Jurkat, Clone E6-1 (cell line): ENCODE measurements around the gene MSI2. TPM values are rescaled to one million over a fixed set of nuclear protein-coding genes. Genes with fewer than 3 reads are reported as not detected.
"Not testable (repeated sequence)": the region's sequence is repeated elsewhere in the genome, so short reads cannot be mapped to it uniquely, and the experiment has no call there.

Experiments used
- DNase-seq: peaks from one replicate; pipeline ENCODE4 v3.0.0-alpha.2; 2011; ENCODE audit warnings: low read depth, low spot score
- H3K4me3 ChIP-seq: 2 replicates; pipeline ENCODE4 v1.5.1; 2011; ENCODE audit warnings: mild to moderate bottlenecking, low read length, control low read depth, moderate library complexity
- polyA plus RNA-seq: library from polyadenylated mRNA; unstranded; fragments of >200 nt; gene quantifications from one replicate; pipeline ENCODE4 v1.2.1, GENCODE V29; 2012; ENCODE audit warnings: missing spikeins; ENCODE audit not compliant: insufficient read length, insufficient read depth

The MSI2 gene
- polyA plus RNA-seq, result 51.6 TPM

DNA sequence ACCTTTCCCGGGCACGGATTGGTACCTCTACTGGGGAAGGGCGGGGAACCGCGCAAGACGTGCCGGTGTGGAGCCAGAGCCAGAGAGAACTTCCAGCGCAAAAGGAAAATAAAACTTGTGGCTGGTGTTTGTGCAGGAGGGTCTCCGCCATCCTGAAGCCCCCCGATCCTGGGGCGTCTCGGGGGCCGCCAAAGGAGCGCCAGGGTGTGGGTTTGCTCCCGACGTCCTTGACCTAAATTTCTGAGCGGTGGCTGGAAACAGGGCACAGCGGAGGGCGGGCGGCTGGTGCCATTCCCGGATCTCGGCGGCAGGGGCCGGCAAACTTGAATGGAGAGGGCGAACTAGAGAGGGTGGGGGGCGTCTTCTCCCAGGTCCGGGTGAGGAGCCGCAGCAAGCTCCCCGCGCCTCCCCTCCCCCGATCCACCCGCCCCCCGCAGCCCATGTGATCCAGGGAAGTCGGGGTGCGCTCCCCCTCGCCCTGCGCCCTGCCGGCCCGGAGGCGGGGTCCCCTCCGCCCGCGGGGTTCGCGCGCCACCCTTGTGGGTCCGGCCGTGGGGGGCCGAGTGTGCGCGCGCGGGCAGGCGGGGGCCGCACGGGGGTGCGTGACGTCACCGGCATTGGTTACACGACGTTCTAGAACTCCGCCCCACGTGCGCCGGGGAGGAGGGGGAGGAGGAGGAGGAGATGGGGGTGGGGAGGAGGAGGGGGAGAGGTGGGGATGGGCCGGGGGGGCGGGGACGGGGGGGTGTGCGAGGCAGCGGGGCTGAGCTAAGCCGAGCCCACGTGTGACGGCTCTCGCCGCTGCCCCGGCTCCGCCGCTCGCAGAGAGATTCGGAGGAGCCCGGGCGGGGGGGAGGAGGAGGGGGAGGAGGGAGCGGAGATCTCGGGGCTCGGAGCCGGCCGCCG is at the start of gene MSI2:
Gene MSI2, plus strand, starts transcription at position 748 of the 906 bp plus-strand sequence. CDS start 220 bp downstream, outside the sequence.
- peak; percentile 82 for DNase-seq
- peak within 1 kb of the TSS; percentile 86 for H3K4me3 ChIP-seq

DNA sequence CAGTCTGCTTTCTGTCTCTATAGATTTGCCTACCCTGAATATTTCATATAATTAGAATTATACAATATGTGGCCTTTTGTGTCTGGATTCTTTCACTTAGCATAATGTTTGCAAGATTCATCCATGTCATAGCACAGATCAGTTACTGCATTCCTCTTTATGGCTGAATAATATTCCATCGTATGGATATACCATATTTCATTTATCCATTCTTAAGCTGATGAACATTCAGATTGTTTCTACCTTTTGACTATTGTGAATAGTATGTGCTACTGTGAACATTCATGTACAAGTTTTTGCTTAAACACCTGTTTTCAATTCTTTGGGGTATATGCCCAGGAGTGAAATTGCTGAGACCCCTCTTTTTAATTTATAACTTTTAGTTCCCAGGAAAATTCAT is 49.4 kb upstream of the MSI2 start:
- no peak for DNase-seq

DNA sequence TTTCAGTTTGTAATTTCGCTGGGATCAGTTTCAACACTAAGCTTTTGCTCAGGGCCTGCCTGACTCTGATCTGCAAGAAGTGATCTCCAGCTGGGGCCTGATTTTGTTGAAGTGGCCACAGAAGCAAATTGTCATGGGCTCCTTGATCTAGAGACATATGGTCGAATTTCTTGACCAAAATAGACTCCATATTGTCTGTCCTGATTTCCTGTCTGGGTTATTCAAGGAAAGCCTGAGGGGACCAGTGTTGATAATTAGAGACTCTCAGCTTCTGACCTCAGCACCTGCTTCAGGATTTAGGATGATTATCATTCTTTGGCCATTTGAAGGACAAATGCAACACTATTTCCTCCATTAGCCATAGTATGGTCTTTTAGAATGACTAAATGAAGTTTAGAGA is 48.9 kb upstream of the MSI2 start:
- no peak overlapping the region for H3K4me3 ChIP-seq
- DNase-seq, result no peak

More for the DNA sequence above, 49.4 kb upstream of the MSI2 start:
- no peak overlapping the region for H3K4me3 ChIP-seq

DNA sequence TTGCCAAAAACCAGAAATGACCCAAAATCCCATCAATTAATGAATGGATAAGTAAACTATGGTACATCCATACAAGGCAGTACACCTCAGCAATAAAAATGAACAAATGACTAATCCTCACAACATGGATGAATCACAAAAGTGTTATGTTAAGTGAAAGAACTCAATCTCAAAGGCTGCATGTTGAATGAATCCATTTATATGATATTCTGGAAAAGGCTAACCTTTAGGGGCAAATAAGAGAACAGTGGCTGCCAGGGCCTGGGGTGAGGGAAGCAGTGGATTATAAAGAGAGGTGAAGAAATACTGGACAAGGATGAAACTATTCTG is 46.1 kb upstream of the MSI2 start:
- no peak for DNase-seq
- H3K4me3 ChIP-seq, result no peak overlapping the region

DNA sequence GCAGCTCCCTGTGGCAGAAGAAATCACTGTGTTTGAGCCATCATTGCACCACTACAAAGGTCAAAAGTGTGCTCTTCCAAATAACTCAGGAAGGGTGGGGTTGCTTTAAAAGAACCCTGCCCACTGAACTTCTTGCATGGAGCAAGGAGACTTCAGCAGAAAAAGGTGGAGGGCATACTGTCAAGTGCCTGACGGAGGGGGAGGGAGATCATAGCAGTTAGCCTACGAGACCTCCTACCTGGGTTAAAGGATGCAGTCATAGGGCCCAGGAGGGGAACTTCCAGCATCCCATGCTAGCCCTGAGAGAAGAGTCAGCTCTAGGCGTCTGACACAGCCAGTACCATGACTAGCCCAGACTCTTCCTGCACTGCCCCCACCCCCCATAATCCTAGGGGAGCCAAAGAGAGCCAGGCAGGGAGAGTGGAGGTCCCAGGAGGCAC is 45.3 kb upstream of the MSI2 start:
- no peak for DNase-seq
- H3K4me3 ChIP-seq, result no peak overlapping the region

DNA sequence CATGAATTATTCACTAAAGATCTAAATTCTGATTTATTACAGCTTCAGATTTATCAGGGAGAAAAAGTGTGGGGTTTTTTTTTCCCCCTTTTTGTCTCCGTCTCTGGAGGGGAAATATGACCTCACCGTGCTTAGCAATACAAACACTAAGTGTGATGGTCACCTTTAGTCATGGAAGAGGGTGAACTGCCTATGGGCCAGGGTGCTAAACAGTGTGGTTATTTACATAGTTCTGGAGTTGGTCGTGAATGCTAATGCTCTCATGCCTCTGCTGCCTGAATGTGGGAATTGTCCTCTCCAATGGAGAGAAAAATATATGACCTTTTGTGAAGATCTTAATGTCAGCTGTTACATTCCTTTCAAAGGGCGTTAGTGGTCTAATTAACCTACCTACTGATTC is 44.8 kb upstream of the MSI2 start:
- no peak for DNase-seq
- H3K4me3 ChIP-seq, result no peak overlapping the region

DNA sequence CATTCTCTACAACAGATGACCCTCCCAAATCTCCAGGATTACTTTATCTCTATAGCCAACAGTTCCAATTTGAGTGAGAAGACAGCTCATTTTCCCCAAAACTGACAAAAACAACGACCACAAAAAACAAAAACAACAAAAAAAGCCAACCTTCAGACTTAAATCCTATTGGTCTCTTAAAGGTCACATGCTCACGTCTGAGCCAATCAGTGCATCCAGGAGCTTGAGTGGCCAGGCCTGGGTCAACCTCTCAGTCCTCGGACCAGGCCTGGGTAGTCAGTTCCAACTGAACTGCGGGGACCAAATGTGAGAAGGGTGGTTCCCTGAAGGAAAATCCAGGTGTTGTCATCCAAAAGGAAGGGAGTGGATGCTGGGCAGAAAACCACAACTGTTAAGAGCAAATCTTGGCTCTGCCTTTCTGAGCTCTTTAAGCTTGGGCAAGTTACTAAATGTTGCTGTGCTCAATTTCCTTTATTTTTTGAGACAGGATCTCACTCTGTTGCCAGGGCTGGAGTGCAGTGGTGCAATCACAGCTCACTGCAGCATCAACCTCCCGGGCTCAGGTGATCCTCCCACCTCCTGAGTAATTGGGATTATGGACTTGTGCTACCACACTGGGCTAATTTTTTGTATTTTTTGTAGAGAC is 43.0 kb upstream of the MSI2 start:
- no peak for DNase-seq
- no peak overlapping the region for H3K4me3 ChIP-seq

DNA sequence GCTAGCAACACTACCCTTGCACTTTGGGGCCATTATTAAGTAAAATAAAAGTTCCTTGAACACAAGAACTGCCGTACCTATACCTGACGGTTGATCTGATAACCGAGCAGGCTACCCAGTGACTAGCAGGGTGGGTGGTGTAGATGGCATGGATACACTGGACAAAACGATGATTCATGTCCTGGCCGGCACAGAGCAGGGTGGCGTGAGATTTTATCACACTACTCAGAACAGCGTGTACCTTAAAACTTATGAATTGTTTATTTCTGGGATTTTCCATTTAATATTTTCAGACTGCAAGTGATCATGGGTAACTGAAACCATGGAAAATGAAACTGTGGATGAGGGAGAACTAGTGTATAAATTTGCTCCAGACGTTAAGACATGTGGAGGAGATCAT is 41.0 kb upstream of the MSI2 start:
- no peak overlapping the region for H3K4me3 ChIP-seq
- no peak for DNase-seq

DNA sequence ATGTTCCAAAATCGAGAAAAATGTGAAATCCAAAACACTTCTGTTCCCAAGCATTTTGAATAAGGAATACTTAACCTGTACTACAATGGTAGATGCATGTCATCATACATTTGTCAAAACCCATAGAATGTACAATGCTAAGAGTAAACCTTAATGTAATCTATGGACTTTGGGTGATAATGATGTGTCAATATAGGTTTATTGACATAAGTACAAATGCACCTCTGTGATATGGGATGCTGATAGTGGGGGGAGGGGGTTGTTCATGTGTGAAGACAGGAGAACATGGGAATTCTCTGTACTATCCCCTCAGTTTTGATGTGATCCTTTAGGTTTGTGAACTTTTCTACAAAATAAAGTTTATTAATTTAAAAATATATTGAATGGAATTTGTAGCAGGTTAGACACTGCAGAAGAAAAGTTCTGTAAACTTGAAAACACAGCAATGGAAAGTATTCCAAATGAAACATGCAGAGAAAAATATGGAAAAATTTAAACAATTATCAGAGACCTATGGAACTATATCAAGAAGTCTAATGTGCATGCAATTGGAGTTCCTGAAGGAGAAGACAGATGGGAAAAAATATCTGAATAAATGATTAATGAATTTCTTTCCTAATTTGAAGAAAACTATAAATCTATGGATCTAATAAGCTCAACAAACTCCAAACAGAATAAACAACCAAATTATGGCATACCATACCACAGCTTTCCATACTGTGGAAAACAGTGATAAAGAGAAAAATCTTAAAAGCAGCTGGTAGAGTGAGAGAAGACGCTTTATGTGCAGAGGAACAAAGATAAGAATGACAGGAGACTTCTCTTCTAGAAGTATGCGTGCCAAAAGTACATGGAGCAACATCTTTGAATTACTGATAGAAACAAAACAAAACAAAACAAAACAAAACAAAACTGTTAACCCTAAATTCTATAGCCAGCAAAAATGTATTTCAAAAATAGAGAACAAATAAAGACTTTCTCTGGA is 34.7 kb upstream of the MSI2 start:
- DNase-seq, result no peak
- H3K4me3 ChIP-seq, result no peak overlapping the region

DNA sequence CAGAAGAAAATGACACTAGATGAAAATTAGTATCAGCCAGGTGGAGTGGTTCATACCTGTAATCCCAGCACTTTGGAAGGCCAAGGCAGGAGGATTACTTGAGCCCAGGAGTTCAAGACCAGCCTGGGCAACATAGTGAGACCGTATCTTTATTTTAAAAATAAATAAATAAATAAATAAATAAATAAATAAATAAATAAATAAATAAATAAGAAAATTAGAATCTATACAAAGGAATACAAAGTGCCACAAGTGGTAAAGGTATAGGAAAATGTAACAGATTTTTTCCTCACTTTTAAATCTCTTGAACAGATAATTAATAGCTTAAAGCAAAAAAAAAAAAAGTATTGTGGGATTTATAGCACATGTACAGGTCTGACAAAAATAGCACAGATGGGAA is 33.9 kb upstream of the MSI2 start:
- not testable (repeated sequence) for H3K4me3 ChIP-seq, DNase-seq

DNA sequence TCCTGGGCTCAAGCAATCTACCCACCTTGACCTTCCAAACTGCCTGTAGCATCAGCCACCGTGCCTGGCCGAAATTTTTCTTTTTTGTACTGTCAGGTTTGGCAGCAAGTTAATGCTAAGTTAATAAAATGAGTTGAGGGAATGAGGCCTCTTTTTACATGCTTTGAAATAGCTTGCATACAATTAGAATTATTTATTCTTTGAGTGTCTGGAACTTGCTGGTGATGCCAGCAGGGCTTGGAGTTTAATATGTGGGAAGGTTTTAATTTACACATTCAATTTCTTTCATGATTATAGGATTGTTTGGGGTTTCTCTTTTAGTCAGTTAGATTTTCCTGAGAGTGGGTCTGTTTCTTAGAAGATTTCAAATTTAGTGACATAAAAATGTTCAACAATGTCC is 31.2 kb upstream of the MSI2 start:
- no peak for DNase-seq
- no peak overlapping the region for H3K4me3 ChIP-seq

DNA sequence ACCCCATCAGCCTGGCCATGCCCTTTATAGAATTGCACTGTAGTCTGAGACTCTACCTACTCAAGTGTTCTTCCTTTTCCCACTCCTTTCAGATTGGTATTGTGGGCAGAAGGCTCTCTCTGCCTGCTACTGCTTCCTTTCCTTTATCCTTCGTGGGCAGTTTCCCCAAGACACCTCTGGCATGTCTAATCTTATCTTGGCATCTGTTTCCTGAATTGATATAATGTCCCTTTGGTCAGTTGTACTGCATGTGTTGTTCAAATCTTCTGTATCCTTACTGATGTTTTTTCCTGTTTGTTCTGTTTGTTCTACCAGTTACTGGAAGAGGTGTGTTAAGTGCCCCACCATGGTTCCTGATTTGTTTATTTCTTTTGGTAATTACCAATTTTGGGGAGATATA is 29.5 kb upstream of the MSI2 start:
- no peak overlapping the region for H3K4me3 ChIP-seq
- DNase-seq, result no peak

DNA sequence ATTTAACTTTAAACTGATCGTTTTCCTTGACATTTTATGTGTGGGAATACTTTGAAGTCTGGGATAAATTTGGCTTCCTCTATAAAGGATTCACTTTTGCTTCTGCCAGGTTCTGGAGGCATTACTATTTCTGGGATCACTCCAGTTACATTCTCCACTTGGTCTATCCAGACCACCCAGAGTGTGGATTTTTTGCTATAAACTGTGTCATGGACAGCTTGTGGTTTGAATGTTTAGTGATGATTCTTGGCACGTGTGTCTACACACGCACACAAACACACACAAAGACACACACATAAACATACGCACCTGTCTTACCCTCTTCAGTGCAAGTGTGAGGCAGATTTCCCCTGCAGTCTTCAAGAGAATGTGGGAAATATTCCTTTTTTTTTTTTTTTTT is 27.4 kb upstream of the MSI2 start:
- no peak for DNase-seq
- no peak overlapping the region for H3K4me3 ChIP-seq

DNA sequence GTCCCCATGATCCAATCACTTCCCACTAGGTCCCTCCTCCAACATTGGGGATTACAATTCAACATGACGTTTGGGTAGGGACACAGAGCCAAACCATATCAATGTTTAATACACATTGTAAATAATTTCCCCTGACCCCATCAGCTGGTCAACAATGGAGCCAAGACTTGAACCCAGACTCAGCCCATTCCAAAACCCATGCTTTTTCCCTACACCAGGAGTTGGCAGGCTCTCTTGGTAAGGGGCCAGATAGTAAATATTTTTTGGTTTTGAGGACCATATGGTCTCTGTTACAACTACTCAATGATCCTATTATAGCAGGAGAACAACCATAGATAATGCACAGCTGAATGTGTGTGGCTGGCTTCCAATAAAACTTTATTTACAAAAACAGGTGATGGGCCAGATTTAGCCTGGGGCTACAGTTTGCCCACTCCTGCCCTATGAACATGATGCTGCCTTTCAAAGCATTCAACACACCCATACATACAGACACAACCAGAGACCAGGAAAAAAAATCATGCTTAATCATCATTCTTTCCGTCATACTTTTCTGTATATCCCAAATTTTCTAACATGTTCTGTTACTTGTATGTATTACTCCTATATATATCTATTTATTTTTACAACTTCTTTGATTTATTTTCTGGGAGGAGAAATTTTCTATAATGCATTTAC is 22.1 kb upstream of the MSI2 start:
- DNase-seq, result no peak
- H3K4me3 ChIP-seq, result no peak overlapping the region

DNA sequence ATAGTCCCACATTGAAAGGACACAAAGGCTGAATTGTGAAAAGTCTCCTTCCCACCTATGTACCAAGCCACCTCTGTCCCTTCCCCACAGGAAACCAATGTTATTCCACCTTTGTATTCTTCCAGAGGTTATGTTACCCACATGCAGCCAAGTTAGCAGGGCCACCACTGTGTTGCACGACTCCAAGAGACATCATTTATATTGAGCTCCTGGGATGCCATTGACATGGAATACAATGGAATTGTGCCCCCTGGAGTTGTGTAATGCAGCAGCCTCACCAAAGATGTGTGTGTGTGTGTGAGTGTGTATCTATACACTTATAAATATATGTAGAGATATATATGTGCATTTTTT is 21.6 kb upstream of the MSI2 start:
- no peak for DNase-seq
- H3K4me3 ChIP-seq, result no peak overlapping the region

DNA sequence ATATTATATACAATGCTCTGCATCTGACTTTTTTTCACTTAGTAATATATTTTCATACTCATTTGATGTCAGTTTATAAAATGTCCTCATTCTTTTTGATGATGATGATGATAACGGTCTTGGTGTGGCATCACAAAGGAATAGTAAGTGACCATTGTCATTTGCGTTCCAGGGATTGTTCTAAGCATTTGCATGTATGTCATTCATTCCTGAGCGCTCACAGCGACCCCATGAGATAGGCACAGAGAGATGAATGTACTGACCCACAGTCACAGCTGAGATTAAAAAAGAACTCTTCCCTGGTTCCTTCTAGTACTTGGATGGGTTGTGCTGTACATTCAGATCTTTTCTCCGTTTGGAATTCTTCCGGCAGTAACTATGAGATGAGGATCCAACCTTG is 21.2 kb upstream of the MSI2 start:
- no peak for DNase-seq
- H3K4me3 ChIP-seq, result no peak overlapping the region

DNA sequence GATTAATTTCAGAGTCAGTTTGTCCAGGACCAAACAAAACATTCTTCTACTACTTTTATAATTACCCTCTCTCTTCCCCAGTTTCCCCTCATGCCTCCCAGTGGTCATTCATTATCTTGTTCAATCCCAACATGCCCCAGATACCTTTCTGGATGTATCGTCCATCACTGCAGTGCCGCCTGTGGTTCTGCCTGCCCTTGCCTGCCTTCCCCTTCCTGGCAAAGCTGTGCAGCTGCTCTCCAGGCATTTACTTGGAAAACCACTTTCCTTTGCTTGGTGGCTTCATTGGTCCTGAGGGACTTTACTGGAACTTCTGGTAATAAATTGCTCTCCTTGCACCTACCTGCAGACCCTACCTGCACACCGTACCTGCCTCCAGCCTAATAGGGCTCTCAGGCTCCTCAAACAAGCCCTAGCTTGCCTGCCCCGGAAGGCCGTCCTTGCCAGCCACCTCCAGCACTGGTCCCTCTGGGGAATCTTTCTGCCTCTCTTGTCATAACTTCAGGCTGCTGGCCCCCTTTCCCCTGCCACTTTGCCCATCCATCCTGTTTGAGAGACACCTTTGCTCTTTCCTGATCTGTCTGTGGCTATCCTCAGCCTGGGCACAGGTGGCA is 19.5 kb upstream of the MSI2 start:
- no peak overlapping the region for H3K4me3 ChIP-seq
- DNase-seq, result no peak

DNA sequence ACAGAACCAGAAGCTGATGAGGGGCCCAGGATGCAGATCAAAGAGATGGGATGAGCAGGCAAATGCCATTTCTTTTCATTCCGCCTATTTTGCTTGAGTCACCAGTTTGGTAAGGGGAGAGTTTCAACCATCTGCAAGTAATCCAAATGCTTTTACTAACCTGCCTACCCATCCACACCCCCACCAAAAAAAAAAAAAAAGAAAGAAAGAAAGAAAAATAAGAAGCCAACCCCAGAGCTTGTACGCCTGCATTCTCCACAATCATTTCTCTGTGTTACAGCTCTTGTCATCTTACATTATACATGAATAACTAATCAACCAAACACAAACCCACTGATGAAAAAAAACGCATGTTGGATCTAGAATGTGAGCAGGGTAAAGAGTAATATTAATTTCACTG is 15.7 kb upstream of the MSI2 start:
- H3K4me3 ChIP-seq, result no peak overlapping the region
- no peak for DNase-seq

DNA sequence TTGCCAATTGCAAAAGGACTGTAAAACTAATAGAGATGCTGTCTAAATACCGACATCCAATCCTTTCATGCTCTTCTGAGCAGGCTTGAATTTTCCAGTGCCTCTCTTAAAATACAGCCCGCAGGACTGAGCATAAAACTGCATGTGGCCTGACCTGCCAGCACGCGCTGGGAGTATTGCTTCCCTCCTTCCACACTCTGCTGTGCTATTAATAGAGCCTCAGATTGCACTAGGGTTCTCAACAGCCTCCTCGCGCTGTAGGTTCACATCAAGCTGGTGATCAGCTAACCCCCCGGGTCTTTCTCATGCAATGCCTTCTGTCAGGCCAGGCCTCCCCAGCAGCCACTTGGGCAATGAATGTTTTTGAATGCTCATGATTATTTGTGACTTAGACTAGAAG is 14.2 kb upstream of the MSI2 start:
- no peak overlapping the region for H3K4me3 ChIP-seq
- DNase-seq, result no peak
